Hypothalamus (tissue), 51 donors: ENCODE results near the gene EPB41L5.
"Not testable (repeated sequence)": the region's sequence is repeated elsewhere in the genome, so short reads cannot be mapped to it uniquely, and the experiment has no call there.

Experiments used
- DNase-seq, 51 donors: peaks; one replicate each; lab custom pipeline; 2025; lab: John Stamatoyannopoulos, UW

Gene EPB41L5

GRCh38 chr2:120140866-120141265 is 128.0 kb downstream of the EPB41L5 start:
- no peak for DNase-seq

- DNase-seq = no peak
Observed at GRCh38 chr2:120141300-120142069, 128.6 kb downstream of the EPB41L5 start.

GRCh38 chr2:120142528-120143219 is 129.8 kb downstream of the EPB41L5 start:
- DNase-seq = no peak

GRCh38 chr2:120148229-120148628 is 135.4 kb downstream of the EPB41L5 start:
- DNase-seq = no peak

- no peak for DNase-seq
Observed at GRCh38 chr2:120148669-120149068, 135.8 kb downstream of the EPB41L5 start.

GRCh38 chr2:120149406-120149805 is 136.5 kb downstream of the EPB41L5 start:
- no peak for DNase-seq

GRCh38 chr2:120150040-120150482 is 137.2 kb downstream of the EPB41L5 start:
- no peak for DNase-seq

- no peak for DNase-seq
Observed at GRCh38 chr2:120155308-120155707, 142.4 kb downstream of the EPB41L5 start.

- DNase-seq = not testable (repeated sequence)
Observed at GRCh38 chr2:120158658-120159057, 145.8 kb downstream of the EPB41L5 start.

GRCh38 chr2:120161190-120161589 is 148.3 kb downstream of the EPB41L5 start:
- no peak for DNase-seq

- no peak for DNase-seq
Observed at GRCh38 chr2:120162716-120163115, 149.8 kb downstream of the EPB41L5 start.

- DNase-seq = no peak
Observed at GRCh38 chr2:120167272-120167671, 154.4 kb downstream of the EPB41L5 start.

- DNase-seq = no peak
Observed at GRCh38 chr2:120169020-120169419, 156.1 kb downstream of the EPB41L5 start.

GRCh38 chr2:120174963-120175581 is 162.2 kb downstream of the EPB41L5 start:
- DNase-seq = peak in 5 of 51 donors; percentile 4 to 49 (median 20)

- no peak for DNase-seq
Observed at GRCh38 chr2:120176526-120176925, 163.6 kb downstream of the EPB41L5 start.

GRCh38 chr2:120177001-120177621 is 164.2 kb downstream of the EPB41L5 start:
- DNase-seq = peak in 2 of 51 donors; percentile 8 to 17

- DNase-seq = no peak
Observed at GRCh38 chr2:120177973-120178372, 165.1 kb downstream of the EPB41L5 start.

- DNase-seq = no peak
Observed at GRCh38 chr2:120179396-120179795, 166.5 kb downstream of the EPB41L5 start.

GRCh38 chr2:120180066-120180465 is 167.2 kb downstream of the EPB41L5 start:
- DNase-seq = no peak

GRCh38 chr2:120182019-120182560 is 169.2 kb downstream of the EPB41L5 start:
- no peak for DNase-seq

GRCh38 chr2:120189189-120189588 is 176.3 kb downstream of the EPB41L5 start:
- no peak for DNase-seq
